Parathyroid adenoma (tissue), 2 donors: ENCODE data around the gene FOXC2.

ENCODE experiments used
- H2AFZ ChIP-seq: fragments of 300-600 bp; sonication (generic); one replicate; pipeline ENCODE4 v1.7.0; 2017; ENCODE audit warnings: antibody characterized with exemption, mild to moderate bottlenecking
- H3K27ac ChIP-seq: fragments of 300-600 bp; sonication (generic); one replicate; pipeline ENCODE4 v1.7.0; 2017
- H3K27me3 ChIP-seq: fragments of 300-600 bp; sonication (generic); one replicate; pipeline ENCODE4 v1.7.0; 2017; ENCODE audit warnings: low read length; ENCODE audit not compliant: control insufficient read depth, insufficient read depth
- H3K36me3 ChIP-seq: fragments of 300-600 bp; sonication (generic); one replicate; pipeline ENCODE4 v1.7.0; 2017; ENCODE audit warnings: low read length; ENCODE audit not compliant: control insufficient read depth, insufficient read depth
- H3K4me1 ChIP-seq: fragments of 300-600 bp; sonication (generic); one replicate; pipeline ENCODE4 v1.7.0; 2017; ENCODE audit warnings: control low read depth
- H3K4me2 ChIP-seq: fragments of 300-600 bp; sonication (generic); one replicate; pipeline ENCODE4 v1.7.0; 2017; ENCODE audit warnings: low read length
- H3K4me3 ChIP-seq: fragments of 300-600 bp; sonication (generic); one replicate; pipeline ENCODE4 v1.7.0; 2017; ENCODE audit warnings: low read depth, low read length
- H3K79me2 ChIP-seq: fragments of 300-600 bp; sonication (generic); one replicate; pipeline ENCODE4 v1.7.0; 2017; ENCODE audit warnings: control low read depth
- H3K9ac ChIP-seq: fragments of 300-600 bp; sonication (generic); one replicate; pipeline ENCODE4 v1.7.0; 2017; ENCODE audit warnings: mild to moderate bottlenecking
- H3K9me3 ChIP-seq: fragments of 300-600 bp; sonication (generic); one replicate; pipeline ENCODE4 v1.7.0; 2017; ENCODE audit warnings: low read length; ENCODE audit not compliant: control insufficient read depth
- CTCF ChIP-seq: fragments of 300-600 bp; sonication (generic); IDR thresholded peaks from one replicate; pipeline ENCODE4 v1.7.0; 2017; ENCODE audit warnings: antibody characterized with exemption, mild to moderate bottlenecking
- donor health status: primary hyperparathyroidism.

Gene FOXC2

GRCh38 chr16:86576591-86577313, 10.1 kb downstream of the FOXC2 start:
- no peak overlapping the region for H2AFZ ChIP-seq
- H3K36me3 ChIP-seq: no peaks in the 10 kb centered on the region
- TF ChIP-seq CTCF: no peak
- H3K9ac ChIP-seq: no peak overlapping the region
- H3K79me2 ChIP-seq: no peaks in the 10 kb centered on the region
- H3K4me3 ChIP-seq: no peak overlapping the region
- no peak overlapping the region for H3K4me2 ChIP-seq
- peaks cover 9% of the 10 kb centered on the region for H3K27me3 ChIP-seq
- H3K9me3 ChIP-seq: no peaks in the 10 kb centered on the region
- H3K4me1 ChIP-seq: no peaks in the 10 kb centered on the region
- H3K27ac ChIP-seq: no peak overlapping the region

GRCh38 chr16:86577314-86577971, 10.8 kb downstream of the FOXC2 start:
- no peaks in the 10 kb centered on the region for H3K79me2 ChIP-seq
- no peak for TF ChIP-seq CTCF
- H3K36me3 ChIP-seq: no peaks in the 10 kb centered on the region
- H3K4me1 ChIP-seq: no peaks in the 10 kb centered on the region
- no peak overlapping the region for H2AFZ ChIP-seq
- no peak overlapping the region for H3K9ac ChIP-seq
- no peak overlapping the region for H3K4me3 ChIP-seq
- H3K9me3 ChIP-seq: no peaks in the 10 kb centered on the region
- H3K27me3 ChIP-seq: peaks cover 5% of the 10 kb centered on the region
- H3K27ac ChIP-seq: no peak overlapping the region
- H3K4me2 ChIP-seq: no peak overlapping the region

- Histone ChIP-seq H3K4me3 (no peak within 1 kb of the TSS), H3K9me3 (no peaks in the 10 kb centered on the region), H3K79me2 (no peaks in the 10 kb centered on the region), H3K4me2 (no peak within 1 kb of the TSS), H2AFZ (no peak within 1 kb of the TSS), H3K27ac (no peak within 1 kb of the TSS), H3K9ac (no peak within 1 kb of the TSS), H3K36me3 (no peaks in the 10 kb centered on the region), H3K4me1 (no peaks in the 10 kb centered on the region), H3K27me3 (peaks cover 5% of the 10 kb centered on the region)
- TF ChIP-seq CTCF: no peak
Measured at GRCh38 chr16:86578061-86578599, 11.5 kb downstream of the FOXC2 start, which contains the start of gene FOXL1. TSS of gene FOXL1 (plus strand) at chr16:86578549. CDS start at chr16:86578724, 175 bp downstream.

GRCh38 chr16:86578611-86579267, 12.1 kb downstream of the FOXC2 start:
- Histone ChIP-seq H3K27me3 (peaks cover 5% of the 10 kb centered on the region), H3K4me1 (no peaks in the 10 kb centered on the region), H3K4me2 (no peak overlapping the region), H3K36me3 (no peaks in the 10 kb centered on the region), H3K9ac (no peak overlapping the region), H3K27ac (no peak overlapping the region), H2AFZ (no peak overlapping the region), H3K4me3 (no peak overlapping the region), H3K9me3 (no peaks in the 10 kb centered on the region), H3K79me2 (no peaks in the 10 kb centered on the region)
- no peak for TF ChIP-seq CTCF
